A549 (cell line): ENCODE data around the gene PVR. TPM values are rescaled to one million over a fixed set of nuclear protein-coding genes. Genes with fewer than 3 reads are reported as not detected.
A peak's percentile ranks its signal among the peaks of the same experiment; 100 is the strongest.
"Not testable (repeated sequence)": the region's sequence is repeated elsewhere in the genome, so short reads cannot be mapped to it uniquely, and the experiment has no call there.

Experiments
- ATAC-seq, 2 experiments: fragments of 200-7000 bp in 1 of 2; fragments of >200 bp in 1 of 2; cut with Nextera tagmentation in 1 of 2; cut with Tn5 transposase in 1 of 2; 3 replicates each; pipeline versions ENCODE4 v1.8.0 to v1.9.1; 2018 to 2020; ENCODE audit warnings: mild to moderate bottlenecking in 1 of 2, moderate library complexity in 1 of 2
- CTCF ChIA-PET: fragments of 300-600 bp; sonication (Branson Sonifier 250); formaldehyde crosslinking; extraction: SDS; loops from one replicate; lab custom pipeline; 2021; ENCODE audit warnings: antibody characterized with exemption, inconsistent platforms; lab: Yijun Ruan, JAX
- POLR2A ChIA-PET: fragments of 350-600 bp; formaldehyde crosslinking; extraction: SDS; loops from one replicate; lab custom pipeline; 2021; ENCODE audit warnings: antibody characterized with exemption, inconsistent platforms; lab: Yijun Ruan, JAX
- DNase-seq, 2 experiments: peaks; one replicate each; pipeline versions ENCODE4 v3.0.0 to v3.0.0-alpha.2; 2011 to 2016; ENCODE audit warnings: low read depth in 1 of 2, low spot score in 1 of 2
- FAIRE-seq: peaks from 2 replicates; lab custom pipeline; 2011; peaks lifted over from hg19 to GRCh38; lab: Jason Lieb, UNC
- H3K27ac ChIP-seq, 2 experiments: fragments of >200 bp; sonication (Bioruptor Twin); formaldehyde crosslinking; 3 replicates each; pipeline ENCODE4 v1.5.1; 2016 to 2017
- H3K4me1 ChIP-seq: fragments of >200 bp; sonication (Bioruptor Twin); formaldehyde crosslinking; 3 replicates; pipeline ENCODE4 v1.6.1; 2016
- H3K4me2 ChIP-seq: fragments of >200 bp; sonication (Bioruptor Twin); formaldehyde crosslinking; 3 replicates; pipeline ENCODE4 v1.6.1; 2016
- H3K4me3 ChIP-seq: fragments of >200 bp; sonication (Bioruptor Twin); formaldehyde crosslinking; 3 replicates; pipeline ENCODE4 v1.5.1; 2016
- H3K9me3 ChIP-seq: fragments of >200 bp; sonication (Bioruptor Twin); formaldehyde crosslinking; 3 replicates; pipeline ENCODE4 v1.6.1; 2016
- CBX2 ChIP-seq: fragments of 200-600 bp; sonication (generic); IDR thresholded peaks from 2 replicates; pipeline ENCODE4 v1.6.1; 2016; ENCODE audit warnings: low read depth, mild to moderate bottlenecking, borderline replicate concordance
- CHD4 ChIP-seq: fragments of 200-600 bp; sonication (generic); IDR thresholded peaks from 2 replicates; pipeline ENCODE4 v1.6.1; 2016; ENCODE audit warnings: antibody characterized with exemption, mild to moderate bottlenecking, borderline replicate concordance
- E2F6 ChIP-seq: IDR thresholded peaks from 2 replicates; pipeline ENCODE4 v1.6.1; 2012; ENCODE audit warnings: low read depth, borderline replicate concordance
- EHF ChIP-seq: fragments of 250-450 bp; sonication (Bioruptor Pico); IDR thresholded peaks from 2 replicates; pipeline ENCODE4 v1.5.0; 2020; ENCODE audit warnings: mild to moderate bottlenecking
- EP300 ChIP-seq, 2 experiments: fragments of >200 bp; sonication (Bioruptor Twin); formaldehyde crosslinking; IDR thresholded peaks; 2 replicates in 1 of 2; 3 replicates in 1 of 2; pipeline ENCODE4 v1.6.1; 2016 to 2017
- FOSB ChIP-seq: fragments of 250-450 bp; sonication (Bioruptor Pico); IDR thresholded peaks from 2 replicates; pipeline ENCODE4 v1.5.0; 2020; ENCODE audit warnings: mild to moderate bottlenecking, moderate library complexity
- FOSL2 ChIP-seq, 2 experiments: fragments of 450-650 bp in 1 of 2; fragments of >200 bp in 1 of 2; sonication (Bioruptor Twin) in 1 of 2; formaldehyde crosslinking; IDR thresholded peaks; 2 replicates each; pipeline versions ENCODE4 v1.5.0 to v1.6.1; 2016 to 2020; ENCODE audit warnings: mild to moderate bottlenecking in 1 of 2, moderate library complexity in 1 of 2
- FOXS1 ChIP-seq: fragments of 250-450 bp; sonication (Bioruptor Pico); IDR thresholded peaks from 2 replicates; pipeline ENCODE4 v1.5.0; 2020; ENCODE audit warnings: mild to moderate bottlenecking, moderate library complexity
- HMGXB4 ChIP-seq: fragments of 250-450 bp; sonication (Bioruptor Pico); IDR thresholded peaks from 2 replicates; pipeline ENCODE4 v1.5.0; 2021; ENCODE audit warnings: mild to moderate bottlenecking, moderate library complexity, borderline replicate concordance
- HOXA7 ChIP-seq: fragments of 250-450 bp; sonication (Bioruptor Pico); IDR thresholded peaks from 2 replicates; pipeline ENCODE4 v1.5.0; 2020; ENCODE audit warnings: mild to moderate bottlenecking, moderate library complexity
- HOXB13 ChIP-seq: fragments of 250-450 bp; sonication (Bioruptor Pico); IDR thresholded peaks from 2 replicates; pipeline ENCODE4 v1.5.0; 2020; ENCODE audit warnings: low read depth, mild to moderate bottlenecking, moderate library complexity
- KDM1A ChIP-seq: fragments of 200-600 bp; sonication (generic); IDR thresholded peaks from 2 replicates; pipeline ENCODE4 v1.6.1; 2016; ENCODE audit warnings: low read depth, mild to moderate bottlenecking
- MAZ ChIP-seq: fragments of 150-350 bp; IDR thresholded peaks from 2 replicates; pipeline ENCODE4 v1.6.1; 2014; ENCODE audit warnings: antibody characterized with exemption, low read depth, low read length, borderline replicate concordance
- NR3C1 ChIP-seq: fragments of >200 bp; sonication (Bioruptor Twin); formaldehyde crosslinking; IDR thresholded peaks from 3 replicates; pipeline ENCODE4 v1.6.1; 2017
- PBX3 ChIP-seq: IDR thresholded peaks from 2 replicates; pipeline ENCODE4 v1.6.1; 2012
- POLR2A ChIP-seq: IDR thresholded peaks from 2 replicates; pipeline ENCODE4 v1.6.1; 2012; ENCODE audit warnings: mild to moderate bottlenecking, low read length
- RAD21 ChIP-seq, 2 experiments: fragments of >200 bp in 1 of 2; sonication (Bioruptor Twin) in 1 of 2; formaldehyde crosslinking in 1 of 2; IDR thresholded peaks in 1 of 2; conservative IDR thresholded peaks in 1 of 2; 2 replicates in 1 of 2; 3 replicates in 1 of 2; pipeline ENCODE4 v1.6.1; 2012 to 2018; ENCODE audit warnings: inconsistent platforms in 1 of 2
- RARB ChIP-seq: fragments of 250-450 bp; sonication (Bioruptor Pico); IDR thresholded peaks from 2 replicates; pipeline ENCODE4 v1.8.0; 2021; ENCODE audit warnings: mild to moderate bottlenecking, moderate library complexity
- TP53 ChIP-seq: fragments of 250-450 bp; sonication (Bioruptor Pico); IDR thresholded peaks from 2 replicates; pipeline ENCODE4 v1.5.0; 2021; ENCODE audit warnings: mild to moderate bottlenecking, moderate library complexity
- ZFP36 ChIP-seq: fragments of 450-650 bp; IDR thresholded peaks from 2 replicates; pipeline ENCODE4 v1.6.1; 2014; ENCODE audit warnings: borderline replicate concordance; ENCODE audit not compliant: partially characterized antibody
- ZSCAN20 ChIP-seq: fragments of 250-450 bp; sonication (Bioruptor Pico); IDR thresholded peaks from 2 replicates; pipeline ENCODE4 v1.8.0; 2022; ENCODE audit warnings: mild to moderate bottlenecking, moderate library complexity
- WGBS: methylation state at CpG from one replicate; pipeline ENCODE4 v1.1.6; 2017; ENCODE audit errors: missing lambda C conversion rate; 5-methylcytosine and 5-hydroxymethylcytosine counted together
- polyA plus RNA-seq, 4 experiments: library from polyadenylated mRNA; depleted of rRNA in 3 of 4; stranded (reverse); fragments of >200 nt; fragmentation: RNase III in 1 of 4; extraction: RNeasy Plus Mini Kit Qiagen cat#74134 plus additional on column Dnase treatment in 1 of 4; gene quantifications; 2 replicates in 3 of 4; 3 replicates in 1 of 4; pipeline ENCODE4 v1.2.3, GENCODE V29; 2011 to 2017

PVR gene
- polyA plus RNA-seq, 2 of the 4 experiments (the other 2 are of a cell fraction) = 90.3 to 108 TPM

GRCh38 chr19:44707794-44708193, 64.1 kb downstream of the PVR start:
- Histone ChIP-seq H3K4me2 (no peak overlapping the region), H3K4me3 (no peak overlapping the region), H3K27ac (no peak overlapping the region), H3K4me1 (no peaks in the 10 kb centered on the region), H3K9me3 (no peaks in the 10 kb centered on the region)
- ATAC-seq (no peak), FAIRE-seq (no peak), DNase-seq (no peak)
- TF ChIP-seq E2F6 = no peak
- no peak for TF ChIP-seq EP300 (IDR thresholded peaks at IDR 0.05)
- no peak for TF ChIP-seq KDM1A
- no peak for TF ChIP-seq FOXS1 (CRISPR knock-in tag)
- no peak for TF ChIP-seq ZSCAN20 (CRISPR knock-in tag)
- no peak for TF ChIP-seq CBX2
- TF ChIP-seq RAD21 (conservative IDR thresholded peaks at IDR 0.05 in 1 of 2, IDR thresholded peaks at IDR 0.05 in 1 of 2) = no peak
- TF ChIP-seq RARB (CRISPR knock-in tag) = no peak
- TF ChIP-seq HOXA7 = no peak
- ChIA-PET CTCF (interaction anchor here (0.7 to 42.5 kb wide), 5 partner anchors 6 to 138 kb away, joined by 3 to 1899 read pairs (median 694); partner anchors contain the start of genes BCL3, CBLC, CEACAM16 and NECTIN2), POLR2A (no interaction called here)
- WGBS = 96% methylated on average over 16 of the region's 20 CpGs

- no peak for DNase-seq
- no peak for ATAC-seq
- H3K4me2 ChIP-seq = no peak overlapping the region
- 82% methylated on average over 5 of the region's 5 CpGs for WGBS
- no peak overlapping the region for H3K4me3 ChIP-seq
- H3K4me1 ChIP-seq = no peaks in the 10 kb centered on the region
- CTCF ChIA-PET = interaction anchor here (0.9 to 42.5 kb wide), 8 partner anchors 4 to 136 kb away, joined by 3 to 1899 read pairs (median 4); partner anchors contain the start of genes BCAM, BCL3, CBLC and CEACAM16
- POLR2A ChIA-PET = no interaction called here
- peak; percentile 18 for FAIRE-seq
- H3K9me3 ChIP-seq = no peaks in the 10 kb centered on the region
- H3K27ac ChIP-seq = no peak overlapping the region
- TF ChIP-seq ZFP36 = peak; percentile 59
- TF ChIP-seq TP53 (CRISPR knock-in tag) = no peak
- TF ChIP-seq, all 56 proteins: peak for 1
These were observed 65.2 kb downstream of the PVR start for GRCh38 chr19:44708940-44709339.

GRCh38 chr19:44709434-44710266, 65.9 kb downstream of the PVR start:
- POLR2A ChIA-PET, H3K4me2 ChIP-seq, H3K4me1 ChIP-seq, FAIRE-seq, H3K9me3 ChIP-seq, DNase-seq, H3K4me3 ChIP-seq: not testable (repeated sequence)
- peak overlapping the region in 1 of 2 experiments; percentile 41; a peak in 3 of 6 replicates for H3K27ac ChIP-seq
- WGBS = 79% methylated on average over 4 of the region's 4 CpGs
- peak; percentile 19 for TF ChIP-seq ZFP36
- ATAC-seq = peak in 1 of 2 experiments; percentile 13; a peak in 1 of 6 replicates
- CTCF ChIA-PET = interaction anchor here (0.6 to 42.5 kb wide), 9 partner anchors 4 to 919 kb away, joined by 3 to 1899 read pairs (median 4); partner anchors contain the start of genes BCAM, BCL3, CBLC and CEACAM16

- ATAC-seq (peak; percentile 16 to 19; a peak in 2 of 6 replicates), FAIRE-seq (no peak), DNase-seq (no peak)
- no peaks in the 10 kb centered on the region for H3K4me1 ChIP-seq
- no peak overlapping the region for H3K4me3 ChIP-seq
- H3K4me2 ChIP-seq = no peak overlapping the region
- ChIA-PET POLR2A (no interaction called here), CTCF (interaction anchor here (26.6 to 42.5 kb wide), 3 partner anchors 3 to 62 kb away, joined by 694 to 1899 read pairs (median 694); partner anchors contain the start of genes BCL3, CBLC and CEACAM16)
- peak overlapping the region in 1 of 2 experiments; percentile 41; a peak in 3 of 6 replicates for H3K27ac ChIP-seq
- WGBS = 96% methylated on average over 14 of the region's 14 CpGs
- H3K9me3 ChIP-seq = peaks cover 12% of the 10 kb centered on the region
- TF ChIP-seq CHD4 (no peak), EHF (CRISPR knock-in tag) (no peak), HOXB13 (CRISPR knock-in tag) (no peak), PBX3 (no peak), FOSB (CRISPR knock-in tag) (no peak), HMGXB4 (CRISPR knock-in tag) (no peak), MAZ (no peak), HOXA7 (no peak), RAD21 (conservative IDR thresholded peaks at IDR 0.05 in 1 of 2, IDR thresholded peaks at IDR 0.05 in 1 of 2) (no peak), FOSL2 (IDR thresholded peaks at IDR 0.05) (no peak), FOSL2 (CRISPR knock-in tag; IDR thresholded peaks at IDR 0.05) (no peak), E2F6 (no peak), NR3C1 (no peak), POLR2A (no peak), TP53 (CRISPR knock-in tag) (no peak)
These were observed 66.8 kb downstream of the PVR start for GRCh38 chr19:44710483-44710882.
